Measurements from ENCODE around the gene CCR8.
"Not testable (repeated sequence)": the region's sequence is repeated elsewhere in the genome, so short reads cannot be mapped to it uniquely, and the experiment has no call there.

Gene CCR8

DNA sequence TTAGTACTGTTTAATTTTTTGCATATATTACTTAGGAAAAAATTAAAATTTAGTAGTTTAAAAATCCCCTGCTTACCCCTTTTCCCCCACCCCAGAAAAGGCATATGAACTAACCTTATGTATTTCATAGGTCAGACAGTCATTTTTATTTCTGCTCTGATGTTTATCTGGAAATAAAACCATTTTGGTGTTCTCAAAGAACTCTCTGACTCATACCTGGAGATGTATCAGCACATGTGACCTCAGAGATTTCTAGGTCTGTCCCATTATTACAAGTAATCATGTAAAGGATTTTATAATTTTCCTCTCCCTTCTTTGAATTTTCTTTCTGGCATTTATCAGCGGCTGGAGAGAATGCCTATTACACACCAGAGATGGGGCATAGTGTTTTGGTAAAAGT, 14.1 kb upstream of the CCR8 start:
- no peak for DNase-seq (ENCODE audit: low read depth, low spot score)
- H3K27me3 ChIP-seq (ENCODE audit: insufficient read depth, insufficient read length), result no peaks in the 10 kb centered on the region
- TF ChIP-seq ZNF274 (IDR thresholded peaks at IDR 0.05; ENCODE audit: low read depth, low read length) (no peak), SUZ12 (IDR thresholded peaks at IDR 0.05; ENCODE audit: extremely low read depth, insufficient read depth, insufficient read length) (no peak), YY1 (IDR thresholded peaks at IDR 0.05; ENCODE audit: insufficient read depth, insufficient read length) (no peak)
- no peaks in the 10 kb centered on the region for H3K36me3 ChIP-seq (ENCODE audit: insufficient read depth, insufficient read length, low read length)
- H3K9ac ChIP-seq (ENCODE audit: insufficient read length, low read depth), result no peak overlapping the region
- no peaks in the 10 kb centered on the region; the same call in 1 of the 2 replicates for H3K9me3 ChIP-seq (ENCODE audit: insufficient read depth, low read length)
- no peaks in the 10 kb centered on the region for H3K4me1 ChIP-seq (ENCODE audit: insufficient read depth, insufficient read length)
- no peak overlapping the region for H3K4me3 ChIP-seq (ENCODE audit: insufficient read length, low read depth)

DNA sequence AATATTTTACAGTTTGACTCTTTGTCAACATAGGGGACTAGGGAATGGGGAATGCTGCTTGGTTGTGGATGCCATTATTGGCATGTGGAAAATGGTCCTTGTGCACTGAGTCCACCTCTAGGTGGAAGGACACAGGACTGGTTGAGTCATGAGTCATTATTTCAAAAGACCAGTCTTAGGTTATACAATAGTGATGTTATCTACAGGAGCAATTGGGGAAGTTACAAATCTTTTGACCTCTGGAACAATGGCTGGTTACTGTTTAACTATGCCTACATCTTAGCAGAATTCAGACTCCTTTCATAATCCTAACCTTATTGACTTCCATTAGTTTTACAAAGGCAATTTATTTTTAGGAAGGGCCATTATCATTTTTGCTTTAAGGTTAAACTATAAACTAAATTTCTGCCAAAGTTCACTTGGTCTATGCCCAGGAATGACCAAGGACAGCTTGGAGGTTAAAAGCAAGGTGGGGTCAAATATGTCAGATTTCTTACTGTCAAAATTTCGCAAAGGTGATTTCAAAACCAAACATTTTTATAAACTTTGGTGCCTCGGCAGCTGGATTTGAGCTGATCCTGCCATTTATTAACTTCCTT, 11.8 kb upstream of the CCR8 start:
- H3K4me1 ChIP-seq (ENCODE audit: insufficient read depth, insufficient read length), result no peaks in the 10 kb centered on the region
- H3K9ac ChIP-seq (ENCODE audit: insufficient read length, low read depth), result no peak overlapping the region
- H3K4me3 ChIP-seq (ENCODE audit: insufficient read length, low read depth), result no peak overlapping the region
- H3K36me3 ChIP-seq (ENCODE audit: insufficient read depth, insufficient read length, low read length), result no peaks in the 10 kb centered on the region
- H3K27me3 ChIP-seq (ENCODE audit: insufficient read depth, insufficient read length), result no peaks in the 10 kb centered on the region
- no peak for DNase-seq (ENCODE audit: low read depth, low spot score)
- TF ChIP-seq YY1 (IDR thresholded peaks at IDR 0.05; ENCODE audit: insufficient read depth, insufficient read length), result no peak
- no peak for TF ChIP-seq ZNF274 (IDR thresholded peaks at IDR 0.05; ENCODE audit: low read depth, low read length)
- TF ChIP-seq SUZ12 (IDR thresholded peaks at IDR 0.05; ENCODE audit: extremely low read depth, insufficient read depth, insufficient read length), result no peak
- H3K9me3 ChIP-seq (ENCODE audit: insufficient read depth, low read length), result no peaks in the 10 kb centered on the region; the same call in 1 of the 2 replicates

DNA sequence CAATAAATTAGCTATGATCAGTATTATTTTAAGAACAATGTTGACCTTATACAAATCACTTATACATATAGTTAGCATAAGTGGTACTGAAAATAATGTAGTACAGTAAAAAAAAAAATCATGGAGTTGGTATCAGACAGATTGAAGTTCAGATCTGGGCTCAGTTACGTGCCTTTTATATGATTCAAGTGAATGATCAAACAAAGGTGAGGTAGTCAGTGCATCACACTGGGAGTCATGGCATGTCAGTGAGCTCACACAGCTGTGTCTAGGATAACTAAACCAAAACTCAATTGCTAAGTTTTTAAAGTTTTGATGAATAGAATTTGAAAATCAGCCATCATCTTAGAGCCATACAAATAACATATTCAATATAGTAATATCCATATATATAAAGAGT, 11.2 kb upstream of the CCR8 start:
- H3K27me3 ChIP-seq (ENCODE audit: insufficient read depth, insufficient read length), result no peaks in the 10 kb centered on the region
- no peaks in the 10 kb centered on the region; the same call in 1 of the 2 replicates for H3K9me3 ChIP-seq (ENCODE audit: insufficient read depth, low read length)
- no peak for DNase-seq (ENCODE audit: low read depth, low spot score)
- H3K36me3 ChIP-seq (ENCODE audit: insufficient read depth, insufficient read length, low read length), result no peaks in the 10 kb centered on the region
- TF ChIP-seq SUZ12 (IDR thresholded peaks at IDR 0.05; ENCODE audit: extremely low read depth, insufficient read depth, insufficient read length) (no peak), ZNF274 (IDR thresholded peaks at IDR 0.05; ENCODE audit: low read depth, low read length) (no peak), YY1 (IDR thresholded peaks at IDR 0.05; ENCODE audit: insufficient read depth, insufficient read length) (no peak)
- H3K4me1 ChIP-seq (ENCODE audit: insufficient read depth, insufficient read length), result no peaks in the 10 kb centered on the region
- no peak overlapping the region for H3K9ac ChIP-seq (ENCODE audit: insufficient read length, low read depth)
- no peak overlapping the region for H3K4me3 ChIP-seq (ENCODE audit: insufficient read length, low read depth)

DNA sequence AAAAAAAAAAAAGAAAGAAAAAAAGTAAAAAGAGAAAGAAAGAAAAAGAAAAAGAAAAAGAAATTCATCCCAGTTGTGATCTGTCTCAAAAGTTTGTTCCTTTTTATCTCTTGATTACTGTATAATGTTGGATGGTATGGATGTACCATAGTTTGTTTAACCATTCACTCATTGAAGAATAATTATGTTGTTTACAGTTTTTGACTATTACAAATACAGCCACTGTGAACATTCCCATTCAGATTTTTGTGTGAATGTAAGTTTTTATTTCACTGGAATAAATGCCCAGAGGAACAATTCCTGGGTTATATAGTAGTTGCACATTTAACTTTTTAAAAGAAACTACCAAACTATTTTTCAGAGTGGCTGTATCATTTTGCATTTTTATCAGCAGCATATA, 10.3 kb upstream of the CCR8 start:
- no peak for TF ChIP-seq ZNF274 (IDR thresholded peaks at IDR 0.05; ENCODE audit: low read depth, low read length)
- TF ChIP-seq SUZ12 (IDR thresholded peaks at IDR 0.05; ENCODE audit: extremely low read depth, insufficient read depth, insufficient read length), result no peak
- TF ChIP-seq YY1 (IDR thresholded peaks at IDR 0.05; ENCODE audit: insufficient read depth, insufficient read length), result no peak
- no peak overlapping the region for H3K9ac ChIP-seq (ENCODE audit: insufficient read length, low read depth)
- no peak for DNase-seq (ENCODE audit: low read depth, low spot score)
- H3K27me3 ChIP-seq (ENCODE audit: insufficient read depth, insufficient read length), result no peaks in the 10 kb centered on the region
- H3K36me3 ChIP-seq (ENCODE audit: insufficient read depth, insufficient read length, low read length), result no peaks in the 10 kb centered on the region
- no peak overlapping the region for H3K4me3 ChIP-seq (ENCODE audit: insufficient read length, low read depth)
- H3K9me3 ChIP-seq (ENCODE audit: insufficient read depth, low read length), result no peaks in the 10 kb centered on the region; the same call in 1 of the 2 replicates
- no peaks in the 10 kb centered on the region for H3K4me1 ChIP-seq (ENCODE audit: insufficient read depth, insufficient read length)

DNA sequence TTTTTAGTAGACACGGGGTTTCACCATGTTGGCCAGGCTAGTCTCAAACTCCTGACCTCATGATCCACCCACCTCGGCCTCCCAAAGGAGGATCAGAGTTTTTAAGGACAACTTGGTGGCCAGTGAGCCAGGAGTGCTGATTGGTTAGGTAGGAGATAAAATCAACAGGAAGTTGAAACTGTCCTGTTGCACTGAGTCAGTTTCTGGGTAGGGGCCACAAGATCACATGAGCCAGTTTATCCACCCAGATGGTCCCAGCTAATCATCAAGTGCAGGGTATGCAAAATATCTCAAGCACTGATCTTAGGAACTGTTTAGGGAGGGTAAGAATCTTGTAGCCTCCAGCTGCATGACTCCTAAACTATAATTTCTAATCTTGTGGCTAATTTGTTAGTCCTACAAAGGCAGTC, 7.9 kb upstream of the CCR8 start:
- not testable (repeated sequence) for H3K9ac ChIP-seq (ENCODE audit: insufficient read length, low read depth); H3K9me3 ChIP-seq (ENCODE audit: insufficient read depth, low read length); H3K27me3 ChIP-seq (ENCODE audit: insufficient read depth, insufficient read length); H3K36me3 ChIP-seq (ENCODE audit: insufficient read depth, insufficient read length, low read length); DNase-seq (ENCODE audit: low read depth, low spot score); H3K4me1 ChIP-seq (ENCODE audit: insufficient read depth, insufficient read length); H3K4me3 ChIP-seq (ENCODE audit: insufficient read length, low read depth)

DNA sequence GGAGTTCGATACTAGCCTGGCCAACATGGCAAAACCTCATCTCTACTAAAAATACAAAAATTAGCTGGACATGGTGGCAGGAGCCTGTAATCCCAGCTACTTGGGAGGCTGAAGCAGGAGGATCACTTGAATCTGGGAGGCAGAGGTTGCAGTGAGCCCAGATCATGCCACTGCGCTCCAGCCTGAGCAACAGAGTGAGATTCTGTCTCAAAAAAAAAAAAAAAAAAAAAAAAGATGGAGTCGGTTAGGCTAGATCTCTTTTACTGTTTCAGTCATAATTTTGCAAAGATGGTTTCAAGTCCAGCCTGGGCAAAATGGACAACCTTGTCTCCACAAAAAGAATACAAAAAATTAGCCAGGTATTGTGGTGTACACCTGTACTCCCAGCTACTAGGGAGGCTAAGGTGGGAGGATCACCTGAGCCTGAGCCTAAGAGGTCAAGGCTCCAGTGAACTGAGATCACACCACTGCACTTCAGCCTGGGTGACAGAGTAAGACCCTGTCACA, 7.2 kb upstream of the CCR8 start:
- H3K9me3 ChIP-seq (ENCODE audit: insufficient read depth, low read length); H3K4me1 ChIP-seq (ENCODE audit: insufficient read depth, insufficient read length); H3K4me3 ChIP-seq (ENCODE audit: insufficient read length, low read depth); H3K36me3 ChIP-seq (ENCODE audit: insufficient read depth, insufficient read length, low read length); H3K9ac ChIP-seq (ENCODE audit: insufficient read length, low read depth); DNase-seq (ENCODE audit: low read depth, low spot score); H3K27me3 ChIP-seq (ENCODE audit: insufficient read depth, insufficient read length): not testable (repeated sequence)

DNA sequence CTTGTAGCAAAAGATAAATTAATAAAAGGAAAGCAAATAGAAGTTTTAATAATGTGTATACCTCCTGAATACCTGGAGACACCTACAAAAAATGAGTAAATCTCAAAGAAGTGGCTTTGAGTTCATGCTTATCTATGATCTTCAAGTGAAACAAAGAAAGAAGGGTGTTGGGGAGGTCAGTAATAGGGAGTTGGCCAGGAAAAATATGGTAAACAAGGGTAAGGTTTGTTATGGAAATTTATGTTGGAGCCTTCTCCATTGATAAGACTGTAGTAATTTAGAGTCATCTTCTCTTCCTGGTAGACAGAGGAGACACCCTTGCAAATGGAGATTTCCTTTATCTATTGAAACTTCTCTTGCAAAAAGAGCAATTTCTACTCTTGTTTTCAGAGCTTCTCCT, 6.6 kb upstream of the CCR8 start:
- Histone ChIP-seq H3K9me3 (ENCODE audit: insufficient read depth, low read length) (no peaks in the 10 kb centered on the region), H3K9ac (ENCODE audit: insufficient read length, low read depth) (no peak overlapping the region), H3K36me3 (ENCODE audit: insufficient read depth, insufficient read length, low read length) (no peaks in the 10 kb centered on the region), H3K4me1 (ENCODE audit: insufficient read depth, insufficient read length) (no peaks in the 10 kb centered on the region), H3K27me3 (ENCODE audit: insufficient read depth, insufficient read length) (no peaks in the 10 kb centered on the region), H3K4me3 (ENCODE audit: insufficient read length, low read depth) (no peak overlapping the region)
- TF ChIP-seq SUZ12 (IDR thresholded peaks at IDR 0.05; ENCODE audit: extremely low read depth, insufficient read depth, insufficient read length), result no peak
- no peak for TF ChIP-seq ZNF274 (IDR thresholded peaks at IDR 0.05; ENCODE audit: low read depth, low read length)
- TF ChIP-seq YY1 (IDR thresholded peaks at IDR 0.05; ENCODE audit: insufficient read depth, insufficient read length), result no peak
- no peak for DNase-seq (ENCODE audit: low read depth, low spot score)

DNA sequence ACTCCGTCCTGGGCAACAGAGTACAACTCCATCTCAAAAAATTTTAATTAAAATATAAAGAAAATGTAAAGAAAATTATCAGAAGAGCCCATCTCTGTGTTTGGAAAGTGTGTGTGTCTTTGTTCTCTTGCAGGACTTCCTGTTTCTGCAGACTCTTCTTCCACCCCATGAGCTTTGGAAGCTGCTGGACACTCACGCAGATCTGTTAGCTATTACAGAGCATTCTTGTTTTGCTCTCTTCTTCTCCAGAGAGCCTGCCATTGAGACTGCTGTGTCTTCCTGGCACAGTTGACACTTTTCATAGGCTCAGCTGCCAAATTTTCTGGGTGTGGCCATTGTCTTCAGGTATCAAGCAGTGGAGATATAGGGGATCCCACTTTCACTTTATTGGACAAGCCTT, 6.0 kb upstream of the CCR8 start:
- no peaks in the 10 kb centered on the region for H3K4me1 ChIP-seq (ENCODE audit: insufficient read depth, insufficient read length)
- no peak overlapping the region for H3K4me3 ChIP-seq (ENCODE audit: insufficient read length, low read depth)
- TF ChIP-seq YY1 (IDR thresholded peaks at IDR 0.05; ENCODE audit: insufficient read depth, insufficient read length) (no peak), SUZ12 (IDR thresholded peaks at IDR 0.05; ENCODE audit: extremely low read depth, insufficient read depth, insufficient read length) (no peak), ZNF274 (IDR thresholded peaks at IDR 0.05; ENCODE audit: low read depth, low read length) (no peak)
- H3K9ac ChIP-seq (ENCODE audit: insufficient read length, low read depth), result no peak overlapping the region
- H3K27me3 ChIP-seq (ENCODE audit: insufficient read depth, insufficient read length), result no peaks in the 10 kb centered on the region
- no peaks in the 10 kb centered on the region for H3K9me3 ChIP-seq (ENCODE audit: insufficient read depth, low read length)
- no peaks in the 10 kb centered on the region for H3K36me3 ChIP-seq (ENCODE audit: insufficient read depth, insufficient read length, low read length)
- no peak for DNase-seq (ENCODE audit: low read depth, low spot score)
